HEK293T (cell line): Measurements from ENCODE around the gene RBBP6.

Source experiments
- BHLHE40 ChIP-seq: fragments of 450-650 bp; IDR thresholded peaks from 2 replicates; pipeline ENCODE4 v1.6.1; 2016; ENCODE audit warnings: mild to moderate bottlenecking, moderate library complexity, borderline replicate concordance
- FOXK2 ChIP-seq: fragments of 450-650 bp; IDR thresholded peaks from 2 replicates; pipeline ENCODE4 v1.6.1; 2016; ENCODE audit warnings: mild to moderate bottlenecking
- FOXM1 ChIP-seq: fragments of 450-650 bp; IDR thresholded peaks from 2 replicates; pipeline ENCODE4 v1.6.1; 2017; ENCODE audit warnings: mild to moderate bottlenecking, borderline replicate concordance
- NFRKB ChIP-seq: fragments of 450-650 bp; IDR thresholded peaks from 2 replicates; pipeline ENCODE4 v1.6.1; 2016; ENCODE audit warnings: mild to moderate bottlenecking, moderate library complexity
- SP1 ChIP-seq: fragments of 450-650 bp; IDR thresholded peaks from 2 replicates; pipeline ENCODE4 v1.6.1; 2017
- TARDBP ChIP-seq: fragments of 450-650 bp; IDR thresholded peaks from 2 replicates; pipeline ENCODE4 v1.6.1; 2016
- ZNF384 ChIP-seq: fragments of 450-650 bp; IDR thresholded peaks from 2 replicates; pipeline ENCODE4 v1.6.1; 2016

- TF ChIP-seq FOXM1, result no peak
- TF ChIP-seq ZNF384, result no peak
- TF ChIP-seq BHLHE40, result no peak; the same call in 1 of the 2 replicates
- TF ChIP-seq NFRKB, result no peak
- TF ChIP-seq FOXK2, result no peak
- TF ChIP-seq TARDBP, result no peak
- TF ChIP-seq SP1, result no peak
Measured at GRCh38 chr16:24539295-24539849, at the start of gene RBBP6.
